VCaP (cell line): ENCODE measurements around the gene IRF2BP2.
"Not testable (repeated sequence)": the region's sequence is repeated elsewhere in the genome, so short reads cannot be mapped to it uniquely, and the experiment has no call there.

ENCODE experiments used
- H3K27ac ChIP-seq: fragments of 450-650 bp; 2 replicates; pipeline ENCODE4 v1.5.1; 2017
- CTCF ChIP-seq: fragments of 450-650 bp; conservative IDR thresholded peaks from 2 replicates; pipeline ENCODE4 v1.5.1; 2017; ENCODE audit warnings: mild to moderate bottlenecking, moderate library complexity

IRF2BP2 gene

GRCh38 chr1:234595899-234596298 lies 14.1 kb downstream of the IRF2BP2 start:
- no peak overlapping the region for H3K27ac ChIP-seq
- no peak for TF ChIP-seq CTCF

- not testable (repeated sequence) for H3K27ac ChIP-seq
These were observed 15.4 kb downstream of the IRF2BP2 start for GRCh38 chr1:234594575-234594974.

GRCh38 chr1:234593771-234594504 lies 16.0 kb downstream of the IRF2BP2 start:
- no peak for TF ChIP-seq CTCF

GRCh38 chr1:234593109-234593508 lies 16.9 kb downstream of the IRF2BP2 start:
- TF ChIP-seq CTCF = no peak
- H3K27ac ChIP-seq = no peak overlapping the region

More at GRCh38 chr1:234593771-234594504, 16.0 kb downstream of the IRF2BP2 start:
- H3K27ac ChIP-seq = no peak overlapping the region

- TF ChIP-seq CTCF = no peak
These were observed 17.7 kb downstream of the IRF2BP2 start for GRCh38 chr1:234592240-234592639.

GRCh38 chr1:234591131-234591530 lies 18.8 kb downstream of the IRF2BP2 start:
- no peak for TF ChIP-seq CTCF
- no peak overlapping the region for H3K27ac ChIP-seq

More at GRCh38 chr1:234592240-234592639, 17.7 kb downstream of the IRF2BP2 start:
- no peak overlapping the region for H3K27ac ChIP-seq

- no peak overlapping the region for H3K27ac ChIP-seq
- TF ChIP-seq CTCF = no peak
These were observed 19.9 kb downstream of the IRF2BP2 start for GRCh38 chr1:234589854-234590620.
